Ishikawa (cell line): ENCODE results near the gene SLC25A45.

Source experiments
- CEBPB ChIP-seq: IDR thresholded peaks from 2 replicates; pipeline ENCODE4 v1.6.1; 2012
- CREB1 ChIP-seq: IDR thresholded peaks from 2 replicates; pipeline ENCODE4 v1.6.1; 2012; ENCODE audit warnings: low read depth
- EGR1 ChIP-seq: IDR thresholded peaks from 2 replicates; pipeline ENCODE4 v1.6.1; 2012
- EP300 ChIP-seq: IDR thresholded peaks from 2 replicates; pipeline ENCODE4 v1.6.1; 2012; ENCODE audit warnings: borderline replicate concordance
- MAX ChIP-seq: IDR thresholded peaks from 2 replicates; pipeline ENCODE4 v1.6.1; 2012
- NFIC ChIP-seq: IDR thresholded peaks from 2 replicates; pipeline ENCODE4 v1.6.1; 2012
- RAD21 ChIP-seq: IDR thresholded peaks from 2 replicates; pipeline ENCODE4 v1.6.1; 2012; ENCODE audit warnings: low read depth
- REST ChIP-seq: IDR thresholded peaks from 2 replicates; pipeline ENCODE4 v1.6.1; 2012; ENCODE audit warnings: low read depth, mild to moderate bottlenecking
- TAF1 ChIP-seq: IDR thresholded peaks from 2 replicates; pipeline ENCODE4 v1.6.1; 2012; ENCODE audit warnings: low read depth, mild to moderate bottlenecking
- TCF12 ChIP-seq: IDR thresholded peaks from 2 replicates; pipeline ENCODE4 v1.6.1; 2012; ENCODE audit warnings: low read depth
- TEAD4 ChIP-seq: IDR thresholded peaks from 2 replicates; pipeline ENCODE4 v1.6.1; 2012
- YY1 ChIP-seq: IDR thresholded peaks from 2 replicates; pipeline ENCODE4 v1.6.1; 2012; ENCODE audit warnings: low read depth
- ZBTB7A ChIP-seq: IDR thresholded peaks from 2 replicates; pipeline ENCODE4 v1.6.1; 2012; ENCODE audit warnings: low read depth

GRCh38 chr11:65400307-65401072, 18.0 kb upstream of the SLC25A45 start:
- TF ChIP-seq EP300, result no peak
- TF ChIP-seq RAD21, result no peak
- no peak for TF ChIP-seq REST
- no peak for TF ChIP-seq TCF12
- no peak for TF ChIP-seq TEAD4
- TF ChIP-seq MAX, result no peak
- no peak for TF ChIP-seq EGR1
- TF ChIP-seq CREB1, result no peak
- no peak for TF ChIP-seq CEBPB
- TF ChIP-seq TAF1, result no peak
- TF ChIP-seq ZBTB7A, result no peak
- no peak for TF ChIP-seq NFIC
- no peak for TF ChIP-seq YY1
